Ovary (tissue), 1 donor: Measurements from ENCODE around the gene CEP104.

ENCODE experiments used
- EP300 ChIP-seq: sonication (generic); formaldehyde crosslinking; IDR thresholded peaks from one replicate; pipeline ENCODE4 v1.6.1; 2017; ENCODE audit warnings: antibody characterized with exemption
- POLR2A ChIP-seq: fragments of 450-650 bp; IDR thresholded peaks from one replicate; pipeline ENCODE4 v1.6.1; 2017; ENCODE audit warnings: antibody characterized with exemption, mild to moderate bottlenecking, moderate library complexity

- TF ChIP-seq POLR2A (no peak), EP300 (no peak)
Measured at GRCh38 chr1:3816331-3817137, 40.5 kb downstream of the CEP104 start.
